ENCODE data around the gene MAP4K5. TPM values are rescaled to one million over a fixed set of nuclear protein-coding genes. Genes with fewer than 3 reads are reported as not detected.
A peak's percentile ranks its signal among the peaks of the same experiment; 100 is the strongest.

MAP4K5 gene
- total RNA-seq, 1 donor from 2014 or later: 87.5 TPM

DNA sequence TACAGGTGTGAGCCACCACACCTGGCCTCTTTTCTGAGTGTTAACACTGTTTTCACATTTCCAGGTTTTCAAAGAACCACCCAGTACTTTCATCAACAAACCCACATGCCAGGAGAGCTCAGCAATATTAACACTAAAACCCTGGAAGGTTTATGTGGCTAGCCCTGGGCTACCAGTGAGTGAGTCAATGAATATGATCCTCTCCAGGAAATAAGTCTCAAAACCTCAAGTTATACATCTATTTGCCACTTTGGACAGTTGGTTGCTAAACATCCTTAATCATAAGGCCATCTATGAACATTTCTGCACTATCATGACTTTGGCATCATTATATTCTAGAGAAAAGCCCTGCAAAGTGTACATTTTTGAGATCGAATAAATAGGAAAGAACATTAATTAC, 129.4 kb downstream of the MAP4K5 start:
- no peak for DNase-seq (ENCODE audit: low read depth)

DNA sequence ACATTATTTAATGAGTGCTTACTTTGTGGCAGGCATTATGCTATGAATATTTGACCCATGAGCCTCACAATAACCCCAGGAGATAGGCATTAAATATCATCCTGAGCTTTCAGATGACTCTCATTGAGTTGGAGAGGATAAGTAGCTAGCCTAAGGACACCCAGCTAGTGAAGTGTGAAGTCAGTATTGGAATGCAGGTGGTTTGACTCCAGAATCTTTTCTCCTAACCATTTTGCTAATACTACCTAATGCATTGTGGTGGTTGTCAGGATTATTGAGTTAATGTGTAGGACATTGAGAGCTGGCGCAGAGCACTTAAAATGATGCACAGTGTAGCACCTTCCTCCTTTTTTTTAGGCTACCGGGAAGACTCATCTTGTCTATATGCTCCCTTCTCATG, 131.9 kb downstream of the MAP4K5 start:
- no peak for DNase-seq (ENCODE audit: low read depth)

DNA sequence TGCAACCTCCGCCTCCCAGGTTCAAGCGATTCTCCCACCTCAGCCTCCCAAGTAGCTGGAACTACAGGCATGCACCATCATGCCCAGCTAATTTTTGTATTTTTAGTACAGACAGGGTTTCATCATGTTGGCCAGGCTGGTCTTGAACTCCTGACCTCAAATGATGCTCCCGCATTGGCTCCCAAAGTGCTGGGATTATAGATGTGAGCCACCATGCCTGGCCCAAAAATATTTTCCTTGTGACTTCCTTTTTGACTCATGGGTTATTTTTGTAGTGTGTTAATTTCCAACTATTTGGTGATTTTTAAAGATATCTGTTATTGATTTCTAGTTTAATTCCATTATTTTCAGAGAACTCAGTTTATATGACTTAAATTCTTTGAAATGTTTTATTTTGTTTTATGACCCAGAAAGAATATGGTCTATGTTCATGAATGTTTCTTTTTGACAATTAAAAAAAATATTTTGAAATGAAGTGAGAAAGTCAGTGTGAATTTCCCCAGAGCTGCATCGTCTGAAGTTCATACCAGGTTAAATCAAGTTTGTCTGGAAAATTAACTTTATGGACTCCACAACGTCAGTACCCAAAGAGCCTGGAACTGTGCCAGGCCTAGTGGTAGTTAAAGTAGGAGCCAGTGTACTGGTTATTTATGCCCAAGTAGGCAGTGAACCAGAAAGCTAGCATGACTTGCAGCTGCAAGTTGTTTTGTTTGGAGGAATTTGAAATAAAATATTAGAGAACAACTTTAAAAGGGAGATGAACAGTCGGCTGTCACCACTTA, 132.9 kb downstream of the MAP4K5 start:
- DNase-seq (ENCODE audit: low read depth): peak; percentile 47

DNA sequence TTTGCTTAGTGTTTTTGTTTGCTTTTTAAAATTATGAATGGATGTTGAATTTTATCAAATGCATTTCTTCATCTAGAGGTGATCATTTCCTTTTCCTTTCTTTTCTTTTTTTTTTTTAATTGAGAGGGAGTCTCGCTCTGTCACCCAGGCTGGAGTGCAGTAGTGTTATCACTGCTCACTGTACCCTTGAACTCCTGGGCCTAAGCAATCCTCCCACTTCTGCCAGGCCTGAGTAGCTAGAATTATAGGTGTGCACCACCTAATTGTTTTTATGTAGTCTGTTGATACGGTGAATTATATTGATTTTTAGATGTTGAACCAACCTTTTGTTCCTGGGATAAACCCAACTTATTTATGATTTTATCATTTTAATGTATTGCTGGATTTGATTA, 134.2 kb downstream of the MAP4K5 start:
- DNase-seq (ENCODE audit: low read depth): no peak

DNA sequence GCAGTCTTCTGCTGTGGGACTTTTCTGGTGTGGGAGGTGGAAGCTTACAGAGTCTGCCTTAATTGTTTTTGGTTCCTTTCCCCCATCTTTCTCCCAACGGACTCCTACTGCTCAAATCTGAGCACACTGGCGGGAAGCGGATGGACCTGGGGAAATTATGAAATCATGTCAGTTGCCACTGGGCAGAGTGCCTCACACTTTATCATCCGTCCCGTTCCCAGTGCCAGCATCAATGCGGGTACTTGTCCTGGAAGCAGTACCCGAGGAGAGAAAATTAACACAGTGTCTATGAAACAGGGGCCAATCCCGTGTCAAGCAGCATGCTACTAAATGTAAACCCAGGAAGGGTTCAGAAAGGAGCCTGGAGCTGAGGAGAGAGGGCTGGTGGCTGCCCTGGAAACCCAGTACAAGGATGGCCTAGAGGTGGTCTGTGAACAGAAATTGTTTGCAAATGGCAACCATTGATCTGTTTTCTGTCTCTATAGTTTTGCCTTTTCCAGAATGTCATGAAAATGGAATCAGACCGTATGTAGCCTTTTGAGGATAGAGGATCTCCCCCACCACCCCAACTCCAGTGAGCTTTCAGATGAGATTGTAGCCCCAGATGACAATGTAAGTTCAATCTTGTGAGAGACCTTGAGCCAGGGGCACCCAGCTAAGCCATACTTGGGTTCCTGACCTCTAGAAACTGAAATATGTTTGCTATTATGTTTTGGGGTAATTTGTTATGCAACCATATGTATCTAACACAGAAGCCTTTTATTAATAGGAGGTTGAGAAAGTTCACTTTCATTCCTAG, 134.8 kb downstream of the MAP4K5 start:
- no peak for DNase-seq (ENCODE audit: low read depth)

DNA sequence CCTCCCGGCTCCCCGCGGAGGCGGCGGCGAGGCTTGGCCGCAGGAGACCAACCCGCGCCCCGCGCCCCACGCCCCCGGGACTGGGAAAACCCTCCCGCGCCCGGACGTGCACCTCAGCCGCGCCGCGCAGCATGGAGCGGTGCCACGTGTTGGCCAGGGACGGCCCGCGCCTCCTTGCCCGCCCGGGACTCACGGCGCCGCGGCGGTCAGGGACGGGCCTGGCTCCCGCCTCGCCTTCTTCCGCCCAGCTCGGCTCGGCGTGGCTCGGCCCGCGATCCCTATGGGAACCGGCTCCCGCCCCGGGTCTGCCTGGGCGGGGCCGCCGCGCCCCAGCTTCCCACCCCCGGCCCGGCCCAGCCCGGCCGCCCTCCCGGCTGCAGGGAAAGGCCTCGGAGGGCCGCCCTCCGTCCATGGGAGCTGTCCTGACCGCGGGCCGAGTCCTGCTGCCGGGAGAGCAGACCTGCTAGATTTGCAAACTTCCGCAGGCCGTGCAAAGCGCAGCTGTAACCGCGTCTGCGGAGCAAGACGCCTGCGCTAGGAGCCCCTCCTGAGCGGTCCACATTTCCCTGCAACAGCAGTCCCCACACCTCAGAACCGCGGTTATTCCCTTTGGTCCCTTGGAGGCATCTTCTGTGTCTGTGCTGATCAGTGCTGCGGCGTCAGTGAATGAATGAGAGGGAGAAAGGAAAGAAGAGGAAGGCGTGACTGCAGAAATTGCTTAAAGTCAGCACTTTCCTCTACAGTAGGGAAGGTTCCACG, 135.6 kb downstream of the MAP4K5 start, which contains the start of gene CDKL1:
Gene CDKL1, minus strand, starts transcription at position 251 of the 759 bp plus-strand sequence. CDS start 1,013 bp downstream, outside the sequence.
- DNase-seq (ENCODE audit: low read depth): peak; percentile 74

DNA sequence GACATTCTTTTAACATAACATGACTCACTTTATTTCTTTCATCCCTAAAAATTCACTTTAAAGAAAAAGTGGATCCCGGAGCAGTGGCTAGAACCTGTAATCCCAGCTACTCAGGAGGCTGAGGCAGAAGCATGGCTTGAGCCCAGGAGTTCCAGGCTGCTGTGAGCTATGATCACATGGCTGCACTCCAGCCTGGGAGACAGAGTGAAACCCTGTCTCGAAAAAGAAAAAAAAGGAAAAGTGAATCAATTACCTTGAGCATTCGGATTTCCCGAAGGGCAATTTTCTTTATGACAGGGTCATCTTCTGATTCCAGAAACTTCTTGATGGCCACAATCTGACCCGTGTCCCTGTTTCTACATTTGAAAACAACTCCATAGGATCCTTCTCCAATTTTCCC, 136.9 kb downstream of the MAP4K5 start:
- DNase-seq (ENCODE audit: low read depth): no peak

DNA sequence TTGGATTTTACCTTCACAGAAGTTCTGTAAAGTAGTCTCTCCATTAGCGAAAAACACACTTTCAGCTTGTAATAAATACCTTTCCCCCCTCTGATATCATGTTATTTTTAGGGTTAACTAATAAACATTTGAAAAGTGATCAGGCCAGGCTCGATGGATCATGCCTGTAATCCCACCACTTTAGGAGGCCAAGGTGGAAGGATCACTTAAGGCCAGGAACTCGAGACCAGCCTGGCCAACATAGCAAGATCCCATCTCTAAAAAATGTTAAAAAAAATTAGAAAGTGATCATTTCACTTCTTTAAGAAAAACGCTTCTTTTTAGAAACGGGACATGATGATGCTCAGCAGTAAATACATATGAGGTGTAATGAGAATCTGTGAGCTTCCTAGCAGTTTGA, 137.7 kb downstream of the MAP4K5 start:
- DNase-seq (ENCODE audit: low read depth): no peak

DNA sequence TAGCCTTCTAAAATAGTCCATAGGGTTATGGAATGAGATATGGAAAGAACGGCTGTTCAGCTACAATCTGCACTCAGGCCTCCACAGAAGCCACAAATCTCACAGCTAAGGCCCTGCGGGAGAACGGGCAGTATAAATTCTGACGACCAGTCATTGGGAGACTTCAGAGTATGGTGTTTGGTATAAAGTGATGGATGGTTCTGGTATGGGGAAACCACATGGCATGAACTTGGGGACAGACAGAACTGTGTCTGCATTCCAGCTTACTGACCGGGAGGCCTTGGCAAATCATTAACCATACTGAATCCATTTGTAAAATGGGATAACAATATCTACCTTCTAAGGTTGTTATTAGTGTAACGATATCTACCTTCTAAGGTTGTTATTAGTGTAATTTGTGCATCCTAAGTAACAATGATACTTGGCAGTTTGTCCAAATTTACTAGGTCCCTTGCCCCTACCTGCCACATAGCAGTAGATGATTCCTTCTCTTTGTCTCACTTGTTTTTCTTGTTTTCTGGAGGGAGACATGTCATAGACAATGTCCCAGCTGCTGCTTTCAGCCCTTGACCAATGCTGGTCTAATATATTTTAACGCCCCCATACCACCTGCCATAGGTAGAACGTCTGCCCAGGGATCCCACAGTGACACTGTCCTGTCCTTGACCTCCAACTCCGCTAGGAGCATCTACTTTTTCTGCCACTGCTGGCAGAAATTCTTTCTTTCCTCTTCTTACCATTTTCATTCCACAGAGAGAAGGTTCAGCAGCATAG, 142.5 kb downstream of the MAP4K5 start:
- DNase-seq (ENCODE audit: low read depth): no peak

DNA sequence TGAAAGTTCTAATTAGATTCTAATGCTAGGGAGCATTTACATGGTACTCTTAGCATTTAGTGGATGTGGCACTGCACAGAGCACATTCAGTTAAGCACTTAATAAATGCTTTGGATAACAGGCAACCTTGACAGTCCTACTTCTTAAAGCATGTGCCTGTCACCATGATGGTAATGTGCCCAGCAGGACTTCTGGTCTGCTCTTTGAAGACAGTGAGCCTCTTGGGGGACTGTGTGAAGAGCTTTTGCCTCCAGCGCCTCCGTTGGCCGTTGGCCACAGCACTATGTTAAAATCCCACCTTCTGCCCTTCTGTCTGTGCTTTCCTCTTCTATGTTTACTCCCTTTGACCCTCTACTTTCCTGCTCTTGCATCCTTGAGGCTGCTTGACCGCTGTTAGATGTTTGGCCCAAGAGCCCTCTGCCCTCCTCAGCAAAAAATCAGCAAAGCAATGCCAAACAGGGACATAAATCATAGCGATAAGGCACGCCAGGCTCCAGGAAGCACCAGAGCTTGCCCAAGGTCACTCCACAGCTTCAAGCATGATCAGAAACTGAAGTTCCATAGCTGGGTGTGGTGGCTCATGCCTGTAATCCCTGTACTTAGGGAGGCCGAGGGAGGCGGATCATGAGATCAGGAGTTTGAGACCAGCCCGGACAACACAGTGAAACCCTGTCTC, 144.0 kb downstream of the MAP4K5 start:
- no peak for DNase-seq (ENCODE audit: low read depth)

DNA sequence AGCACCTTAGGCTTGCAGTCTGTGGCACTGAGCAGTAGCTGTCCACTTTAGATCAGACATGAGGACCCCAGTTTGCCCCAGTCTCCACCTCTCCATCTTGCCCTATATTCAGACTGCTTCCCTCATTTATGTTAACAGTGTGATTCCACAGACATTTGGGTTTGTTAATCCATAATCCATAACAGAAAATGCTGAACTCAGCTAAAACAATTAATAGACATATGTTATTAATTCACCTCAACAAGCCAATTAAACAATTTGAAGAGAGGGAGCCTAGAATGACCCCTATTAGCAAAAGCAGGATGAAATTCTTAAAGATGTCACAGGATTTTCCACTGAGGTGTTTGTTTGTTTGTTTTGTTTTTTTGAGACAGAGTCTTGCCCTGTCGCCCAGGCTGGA, 144.8 kb downstream of the MAP4K5 start:
- no peak for DNase-seq (ENCODE audit: low read depth)

DNA sequence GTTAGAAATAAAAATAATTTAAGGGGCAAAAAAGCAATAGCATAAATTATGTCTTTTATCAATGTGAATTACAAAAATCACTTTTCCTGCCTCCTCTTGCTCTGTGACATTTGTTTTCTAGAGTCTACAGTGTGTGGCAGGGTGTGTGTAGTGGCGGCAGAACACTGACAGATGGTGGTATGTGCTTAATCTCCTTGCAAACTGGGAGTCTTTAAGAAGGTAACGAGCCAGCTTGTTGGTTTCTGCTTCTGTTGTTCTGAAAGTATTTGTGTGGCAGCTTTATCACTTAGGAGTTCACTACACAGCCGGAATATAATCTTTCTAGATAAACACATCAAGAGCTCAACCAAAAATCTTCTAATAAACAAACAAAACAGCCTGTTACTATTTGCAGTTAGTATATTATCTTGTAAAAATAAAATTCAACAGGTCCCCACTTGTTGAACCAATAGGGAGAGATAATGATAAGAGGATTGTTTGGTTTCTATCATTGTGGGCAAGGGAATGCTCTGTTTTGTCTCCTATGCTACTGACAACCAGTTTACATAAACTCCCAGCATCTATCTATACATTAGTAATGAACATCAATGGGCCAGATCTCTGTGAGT, 148.6 kb downstream of the MAP4K5 start:
- no peak for DNase-seq (ENCODE audit: low read depth)

DNA sequence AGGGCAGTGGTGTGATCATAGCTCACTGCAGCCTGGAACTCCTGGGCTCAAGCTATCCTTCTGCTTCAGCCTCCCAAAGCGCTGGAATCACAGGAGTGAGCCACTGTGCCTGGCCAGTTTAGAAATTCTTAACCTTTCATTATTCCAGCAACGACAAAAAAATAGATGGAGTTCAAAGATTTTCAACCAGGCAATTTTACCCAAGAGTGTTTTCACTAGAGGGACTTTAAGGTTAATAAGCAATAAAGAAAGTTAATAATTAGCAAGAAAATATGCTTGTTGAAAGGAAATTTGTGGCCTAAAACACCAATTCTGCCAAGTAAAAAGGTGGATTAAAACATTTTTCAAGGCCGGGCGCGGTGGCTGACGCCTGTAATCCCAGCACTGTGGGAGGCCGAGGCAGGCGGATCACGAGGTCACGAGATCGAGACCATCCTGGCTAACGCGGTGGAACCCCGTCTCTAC, 150.5 kb downstream of the MAP4K5 start:
- DNase-seq (ENCODE audit: low read depth): no peak

DNA sequence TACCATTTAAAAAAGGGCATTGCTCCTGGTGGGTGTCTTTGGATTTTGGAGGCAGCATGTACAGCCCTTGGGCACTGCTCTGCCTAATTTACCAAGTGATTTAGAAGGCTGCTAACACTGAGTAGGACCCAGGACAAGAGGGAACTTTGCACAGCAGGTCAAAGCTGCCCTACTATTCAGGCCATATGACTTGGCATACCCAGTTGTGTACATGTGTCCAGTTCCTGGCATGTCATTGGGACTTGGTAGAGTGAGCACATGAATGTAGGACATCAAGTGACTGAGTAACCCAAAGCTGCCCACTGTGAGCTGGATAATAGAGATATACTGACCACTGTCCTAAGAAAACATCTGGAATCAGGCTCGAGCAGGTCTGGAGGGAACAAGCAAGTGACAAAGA, 151.4 kb downstream of the MAP4K5 start:
- DNase-seq (ENCODE audit: low read depth): no peak

DNA sequence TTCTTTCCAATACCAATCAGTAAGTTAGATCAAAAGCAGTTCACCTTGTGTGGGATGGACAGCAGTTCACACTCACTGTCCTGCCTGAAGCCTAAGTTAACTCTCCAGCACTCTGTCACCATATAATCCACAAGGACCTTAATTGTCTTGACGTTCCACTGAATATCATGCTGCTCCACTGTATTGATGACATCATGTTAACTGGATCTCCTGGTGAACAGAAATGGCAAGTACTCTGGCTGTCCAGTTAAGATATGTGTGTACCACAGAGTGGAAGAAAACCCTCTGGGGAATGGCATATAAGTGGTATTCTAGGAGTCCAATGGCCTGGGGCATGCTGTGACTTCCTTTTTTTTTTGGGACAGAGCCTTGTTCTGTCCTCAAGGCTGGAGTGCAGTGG, 151.9 kb downstream of the MAP4K5 start:
- no peak for DNase-seq (ENCODE audit: low read depth)

DNA sequence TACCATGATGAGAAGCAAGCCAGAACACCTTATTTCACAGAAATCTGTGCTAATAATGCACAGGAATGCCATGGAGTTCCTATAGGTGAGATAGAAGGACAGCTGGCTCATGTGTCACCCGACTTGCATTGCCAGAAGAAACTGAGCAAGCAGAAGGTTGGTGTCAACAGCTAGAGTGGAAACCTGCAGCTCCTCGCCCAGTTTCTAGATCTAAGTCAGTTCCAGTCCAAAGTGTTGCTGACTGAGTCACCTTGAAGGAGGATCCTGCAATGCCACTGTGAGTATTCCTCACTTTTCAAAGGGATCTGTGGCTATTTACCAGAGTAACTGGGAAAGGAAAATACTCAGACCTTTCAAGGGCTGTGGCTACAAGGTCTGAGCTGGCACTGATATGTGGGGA, 152.8 kb downstream of the MAP4K5 start:
- DNase-seq (ENCODE audit: low read depth): no peak

DNA sequence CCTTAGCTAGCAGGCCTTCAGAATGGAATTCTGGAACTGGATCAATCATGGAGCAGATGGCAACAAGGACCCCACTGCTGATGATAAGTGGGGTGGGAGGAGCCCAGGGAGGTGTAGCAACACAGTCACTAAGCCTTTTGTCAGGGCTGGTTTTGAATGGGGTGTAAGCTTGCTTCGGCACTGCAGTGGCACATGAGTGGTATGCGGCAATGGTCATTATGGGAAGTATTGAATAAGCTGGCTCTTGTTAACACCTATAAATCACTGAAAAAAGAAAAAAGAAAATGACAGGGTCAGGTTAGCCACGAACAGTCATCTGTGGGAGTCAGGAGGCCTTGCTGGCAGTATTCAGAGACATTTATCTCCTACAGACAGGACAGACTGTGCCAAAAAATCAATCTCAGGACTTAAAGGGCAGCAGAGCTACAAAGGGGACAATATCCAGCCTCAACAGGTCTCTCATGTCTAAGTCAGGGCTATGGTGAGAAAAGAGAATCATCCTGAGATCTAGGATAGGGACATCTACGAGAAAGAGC, 154.8 kb downstream of the MAP4K5 start:
- no peak for DNase-seq (ENCODE audit: low read depth)

DNA sequence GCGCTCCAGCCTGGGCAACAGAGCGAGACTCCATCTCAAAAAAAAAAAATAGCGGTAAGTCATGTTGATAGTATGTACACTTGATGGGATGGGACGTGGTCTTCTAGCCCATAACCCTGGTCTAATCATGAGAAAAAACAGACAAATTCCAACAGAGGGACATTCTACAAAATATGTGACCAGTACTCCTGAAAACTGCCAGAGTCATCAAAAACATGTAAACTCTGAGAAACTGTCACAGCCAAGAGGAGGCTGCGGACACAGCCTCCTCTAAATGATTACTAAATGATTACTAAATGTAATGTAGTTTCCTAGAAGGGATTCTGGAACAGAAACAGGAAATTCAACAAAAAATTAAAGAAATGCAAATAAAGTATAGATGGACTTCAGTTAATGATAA, 156.6 kb downstream of the MAP4K5 start:
- DNase-seq (ENCODE audit: low read depth): no peak

DNA sequence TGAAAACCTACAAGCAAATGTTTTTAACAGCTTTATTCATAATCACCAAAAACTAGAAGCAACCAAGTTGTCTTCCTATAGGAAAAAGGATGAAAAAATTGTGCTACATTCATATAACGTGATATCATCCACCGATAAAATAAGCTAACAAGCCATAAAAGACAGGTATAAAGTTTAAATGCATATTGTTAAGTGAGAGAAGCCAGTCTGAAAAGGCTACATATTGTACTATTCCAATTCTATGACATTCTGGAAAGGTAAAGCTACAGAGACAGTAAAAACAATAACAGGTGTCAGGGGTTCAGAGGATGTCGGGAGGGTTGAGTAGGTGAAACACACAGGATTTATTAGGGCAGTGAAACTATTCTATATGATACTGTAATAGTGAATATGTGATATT, 158.4 kb downstream of the MAP4K5 start:
- no peak for DNase-seq (ENCODE audit: low read depth)

DNA sequence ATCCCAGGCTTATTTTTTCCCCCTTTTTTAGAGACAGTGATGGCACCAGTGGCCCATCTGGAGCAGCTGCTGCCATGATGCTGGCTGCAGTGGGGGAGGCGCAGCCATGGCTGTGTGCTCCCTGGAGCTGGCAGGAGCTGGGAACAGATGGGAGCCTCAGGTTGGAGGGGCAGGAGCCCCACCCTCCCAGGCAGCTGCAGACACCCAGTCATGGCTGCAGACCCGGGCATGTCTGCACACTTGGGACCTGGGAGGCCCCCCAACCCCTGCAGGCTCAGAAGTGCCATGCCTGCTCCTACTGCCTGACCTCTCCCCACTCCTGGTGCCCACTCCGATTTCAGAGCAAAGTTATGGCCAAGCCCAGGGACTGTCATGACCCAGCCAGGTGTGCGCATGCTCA, 160.8 kb downstream of the MAP4K5 start:
- DNase-seq (ENCODE audit: low read depth): peak; percentile 25
